ENCODE results near the gene TAF5.
"Not testable (repeated sequence)": the region's sequence is repeated elsewhere in the genome, so short reads cannot be mapped to it uniquely, and the experiment has no call there.

TAF5 gene

DNA sequence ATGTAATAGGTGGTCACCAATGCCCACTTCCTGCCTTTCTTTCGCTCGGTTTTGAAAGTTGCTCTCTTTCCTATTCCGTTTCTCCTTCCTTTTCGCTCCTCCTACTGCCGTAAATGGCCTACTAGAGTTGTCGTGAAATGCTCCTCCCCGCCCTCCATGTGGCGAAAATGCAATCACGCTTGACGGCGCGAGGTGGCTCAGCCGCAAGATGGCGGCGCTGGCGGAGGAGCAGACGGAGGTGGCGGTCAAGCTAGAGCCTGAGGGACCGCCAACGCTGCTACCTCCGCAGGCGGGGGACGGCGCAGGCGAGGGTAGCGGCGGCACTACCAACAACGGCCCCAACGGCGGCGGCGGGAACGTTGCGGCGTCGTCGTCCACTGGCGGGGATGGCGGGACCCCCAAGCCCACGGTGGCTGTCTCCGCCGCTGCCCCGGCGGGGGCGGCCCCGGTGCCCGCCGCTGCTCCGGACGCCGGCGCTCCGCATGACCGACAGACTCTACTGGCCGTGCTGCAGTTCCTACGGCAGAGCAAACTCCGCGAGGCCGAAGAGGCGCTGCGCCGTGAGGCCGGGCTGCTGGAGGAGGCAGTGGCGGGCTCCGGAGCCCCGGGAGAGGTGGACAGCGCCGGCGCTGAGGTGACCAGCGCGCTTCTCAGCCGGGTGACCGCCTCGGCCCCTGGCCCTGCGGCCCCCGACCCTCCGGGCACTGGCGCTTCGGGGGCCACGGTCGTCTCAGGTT is at the start of gene TAF5:
TAF5 (plus strand) TSS at position 195 of the 737 bp plus-strand sequence; CDS start at position 209, 14 bp downstream.
- peak; percentile 76 to 77 for DNase-seq (ENCODE audit: low read depth in 2 of 2)

DNA sequence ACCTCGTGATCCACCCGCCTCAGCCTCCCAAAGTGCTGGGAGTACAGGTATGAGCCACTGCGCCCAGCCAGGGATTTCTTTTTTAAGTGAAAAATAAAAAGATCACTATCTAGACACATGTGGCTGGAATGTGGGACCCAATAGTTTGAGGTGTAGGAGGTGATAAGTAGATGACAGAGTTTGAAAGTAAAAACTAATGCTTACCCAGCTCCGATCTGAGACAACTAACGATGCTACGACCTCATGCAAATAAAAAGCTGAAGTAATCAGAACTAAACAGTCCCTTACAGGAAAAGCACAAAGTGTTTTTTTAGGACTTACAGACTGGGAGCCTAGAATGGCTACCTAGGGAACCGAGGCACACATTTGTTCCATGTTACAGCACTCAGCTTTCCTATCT is 39.9 kb upstream of the TAF5 start:
- no peak for DNase-seq (ENCODE audit: low read depth in 2 of 2)

- DNase-seq (ENCODE audit: low read depth in 2 of 2), result no peak
Observed at GRCh38 chr10:103333934-103334520, 33.7 kb upstream of the TAF5 start.

DNA sequence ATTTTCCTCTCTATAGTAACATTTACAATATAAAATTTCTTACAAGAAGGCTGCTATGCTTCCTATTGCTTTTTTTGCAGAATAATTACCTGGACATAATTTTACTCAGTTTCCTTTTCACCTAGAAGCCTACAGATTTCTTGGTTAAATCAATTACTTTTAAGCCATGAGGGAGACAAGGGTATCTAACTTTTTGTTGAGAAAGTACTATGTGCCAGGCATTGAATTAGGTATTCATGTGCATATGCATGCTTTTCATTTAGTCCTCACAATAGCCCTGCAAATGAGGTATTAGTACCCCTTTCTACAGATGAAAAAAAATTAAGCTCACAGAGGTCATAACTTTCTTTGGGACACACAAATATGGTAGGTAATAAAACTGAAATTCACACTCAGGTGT is 33.2 kb upstream of the TAF5 start:
- no peak for DNase-seq (ENCODE audit: low read depth in 2 of 2)

DNA sequence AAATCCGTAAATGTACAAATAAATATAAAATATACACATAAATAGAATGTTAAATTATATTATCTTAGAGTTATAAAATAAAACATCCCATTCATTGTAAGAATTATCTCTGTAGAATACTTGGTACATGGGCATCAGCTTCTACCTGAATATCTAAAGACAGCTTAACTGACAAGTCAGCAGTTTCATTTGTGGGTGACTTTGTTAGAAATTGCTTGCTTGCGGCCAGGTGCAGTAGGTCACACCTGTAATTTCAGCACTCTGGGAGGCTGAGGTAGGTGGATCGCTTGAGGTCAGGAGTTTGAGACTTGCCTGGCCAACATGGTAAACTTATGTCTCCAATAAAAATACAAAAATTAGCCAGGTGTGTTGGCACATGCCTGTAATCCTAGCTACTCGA is 31.4 kb upstream of the TAF5 start:
- DNase-seq (ENCODE audit: low read depth in 2 of 2), result no peak

GRCh38 chr10:103350175-103350516 is 17.6 kb upstream of the TAF5 start:
- no peak for DNase-seq (ENCODE audit: low read depth in 2 of 2)

GRCh38 chr10:103350517-103351260 is 17.1 kb upstream of the TAF5 start, which contains the start of gene PCGF6:
Gene PCGF6 (minus strand): TSS chr10:103351140. CDS start chr10:103351066, 74 bp downstream.
- peak; percentile 45 to 68 for DNase-seq (ENCODE audit: low read depth in 2 of 2)

DNA sequence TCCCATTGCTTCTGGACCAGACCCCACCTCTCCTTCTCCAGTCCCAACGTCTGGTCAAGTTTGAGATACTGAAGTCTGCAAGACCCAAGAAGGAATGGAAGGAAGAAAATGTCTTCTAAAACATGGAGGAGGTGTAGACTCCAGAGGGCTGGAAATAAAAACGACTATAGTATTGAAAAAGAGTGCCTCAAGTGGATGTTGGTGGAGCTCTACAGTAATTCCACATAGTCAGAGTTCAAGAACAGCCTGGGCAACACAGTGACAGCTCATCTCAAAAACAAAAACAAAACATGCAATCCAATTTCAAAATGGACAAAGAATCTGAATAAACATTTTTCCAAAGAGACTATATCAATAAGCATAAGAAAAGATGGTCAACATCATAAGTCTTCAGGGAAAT is 14.5 kb upstream of the TAF5 start:
- no peak for DNase-seq (ENCODE audit: low read depth in 2 of 2)

DNA sequence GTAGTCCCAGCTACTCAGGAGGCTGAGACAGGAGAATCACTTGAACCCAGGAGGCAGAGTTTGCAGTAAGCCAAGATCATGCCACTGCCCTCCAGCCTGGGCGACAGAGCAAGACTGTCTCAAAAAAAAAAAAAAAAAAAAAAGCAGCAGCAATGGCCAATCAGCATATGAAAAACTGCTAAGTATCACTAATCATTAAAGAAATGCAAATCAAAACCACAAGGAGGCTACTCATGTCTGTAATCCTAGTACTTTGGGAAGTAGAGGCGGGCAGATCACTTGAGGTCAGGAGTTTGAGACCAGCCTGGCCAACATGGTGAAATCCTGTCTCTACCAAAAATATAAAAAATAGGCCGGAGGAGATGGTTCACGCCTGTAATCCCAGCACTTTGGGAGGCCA is 13.2 kb upstream of the TAF5 start:
- DNase-seq (ENCODE audit: low read depth in 2 of 2), result not testable (repeated sequence)

DNA sequence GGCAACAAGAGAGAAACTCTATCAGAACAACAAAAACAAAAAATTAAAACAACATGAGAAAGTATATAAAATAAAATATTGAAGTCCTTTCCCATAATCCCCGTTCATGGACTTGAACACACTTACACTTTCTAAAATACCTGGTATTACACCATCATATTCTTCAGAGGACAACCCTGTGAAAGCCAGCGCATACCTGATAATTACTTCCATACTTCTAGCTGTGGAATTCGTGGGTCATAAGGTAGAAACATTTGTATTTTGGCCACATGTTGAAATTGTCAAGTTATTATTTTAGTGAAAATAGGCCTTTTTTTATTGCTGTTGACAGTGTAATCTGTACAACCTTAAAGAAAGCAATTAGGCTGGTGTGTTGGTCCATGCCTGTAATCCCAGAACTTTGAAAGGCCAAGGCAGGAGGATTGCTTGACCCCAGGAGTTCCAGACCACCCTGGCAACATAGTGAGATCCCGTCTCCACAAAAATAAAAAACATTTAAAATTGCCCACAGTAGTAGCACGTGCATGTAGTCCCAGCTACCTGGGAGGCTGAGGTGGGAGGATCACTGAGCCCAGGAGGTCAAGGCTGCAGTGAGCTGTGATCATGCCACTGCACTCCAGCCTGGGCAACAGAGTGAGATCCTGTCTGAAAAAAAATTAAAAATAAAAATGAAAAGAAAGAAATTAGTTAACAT is 11.7 kb upstream of the TAF5 start:
- DNase-seq (ENCODE audit: low read depth in 2 of 2), result no peak

GRCh38 chr10:103359493-103359892 is 8.3 kb upstream of the TAF5 start:
- DNase-seq (ENCODE audit: low read depth in 2 of 2), result not testable (repeated sequence)

DNA sequence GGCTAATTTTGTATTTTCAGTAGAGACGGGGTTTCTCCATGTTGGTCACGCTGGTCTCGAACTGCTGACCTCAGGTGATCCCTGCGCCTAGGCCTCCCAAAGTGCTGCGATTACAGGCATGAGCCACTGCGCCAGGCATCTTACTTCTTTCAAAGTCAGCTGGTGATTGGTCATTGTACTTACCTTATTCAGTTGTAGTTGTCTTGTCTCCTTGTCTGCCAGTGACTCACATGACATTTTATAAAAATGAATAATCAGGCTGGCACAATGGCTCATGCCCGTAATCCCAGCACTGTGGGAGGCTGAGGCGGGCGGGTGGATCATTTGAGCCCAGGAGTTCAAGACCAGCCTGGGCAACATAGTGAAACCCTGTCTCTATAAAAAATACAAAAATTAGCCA is 7.0 kb upstream of the TAF5 start:
- not testable (repeated sequence) for DNase-seq (ENCODE audit: low read depth in 2 of 2)

GRCh38 chr10:103367379-103367781 is 396 bp upstream of the TAF5 start:
- no peak for DNase-seq (ENCODE audit: low read depth in 2 of 2)

DNA sequence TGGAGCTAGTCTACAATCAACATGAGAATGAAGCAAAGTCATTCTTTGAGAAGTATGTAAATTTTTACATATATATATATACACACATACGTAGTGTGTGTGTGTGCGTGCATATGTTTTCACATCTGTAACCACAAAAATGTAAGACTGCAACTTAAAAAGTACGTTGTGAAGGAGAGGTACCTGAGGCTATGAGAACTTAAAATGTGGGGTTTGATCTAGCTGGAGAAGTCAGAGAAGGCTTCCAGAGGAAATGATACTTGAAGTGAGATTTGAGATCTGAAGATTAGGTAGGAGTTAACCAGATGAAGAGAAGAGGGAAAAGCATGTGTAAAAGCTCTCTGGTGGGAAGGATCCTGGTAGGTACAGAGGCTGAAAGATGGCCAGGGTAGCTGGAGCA is 5.8 kb downstream of the TAF5 start:
- no peak for DNase-seq (ENCODE audit: low read depth in 2 of 2)

DNA sequence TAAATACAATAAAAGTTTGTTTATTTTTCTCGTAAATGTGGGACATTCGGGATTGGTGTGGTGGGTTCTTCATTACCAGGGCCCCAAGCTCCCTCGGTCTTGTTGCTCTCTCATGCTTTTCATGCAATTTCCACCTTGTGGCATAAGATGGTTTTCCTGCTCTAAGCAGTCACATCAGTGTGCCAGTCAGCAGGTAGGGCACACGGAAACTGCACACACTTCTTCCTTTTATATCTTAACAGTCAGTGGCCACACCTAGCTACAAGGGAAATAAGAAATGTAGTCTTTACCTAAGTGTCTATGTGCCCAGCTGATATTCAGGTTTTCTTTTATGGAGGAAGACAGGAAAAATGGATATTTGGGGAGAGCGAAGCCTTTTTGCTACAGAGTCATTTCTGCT is 6.5 kb downstream of the TAF5 start:
- DNase-seq (ENCODE audit: low read depth in 2 of 2), result no peak

DNA sequence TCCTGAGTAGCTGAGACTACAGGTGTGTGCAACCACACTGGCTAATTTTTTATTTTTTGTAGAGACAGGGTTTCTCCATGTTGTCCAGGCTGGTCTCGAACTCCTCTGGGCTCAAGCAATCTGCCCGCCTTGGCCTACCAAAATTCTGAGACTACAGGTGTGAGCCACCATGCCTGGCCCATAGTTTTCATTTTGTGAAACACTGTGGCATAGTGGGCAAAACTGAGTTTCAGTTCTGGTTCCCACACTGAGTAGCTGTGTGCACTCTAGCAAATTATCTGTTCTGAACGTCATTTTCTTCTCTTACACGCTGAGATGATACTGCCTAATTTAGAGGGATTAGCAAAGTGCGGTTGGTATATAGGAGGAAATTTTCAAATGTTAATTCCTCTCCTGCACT is 15.0 kb downstream of the TAF5 start:
- DNase-seq (ENCODE audit: low read depth in 2 of 2), result no peak

- DNase-seq (ENCODE audit: low read depth in 2 of 2), result no peak
Observed at GRCh38 chr10:103394180-103394579, 26.4 kb downstream of the TAF5 start.

DNA sequence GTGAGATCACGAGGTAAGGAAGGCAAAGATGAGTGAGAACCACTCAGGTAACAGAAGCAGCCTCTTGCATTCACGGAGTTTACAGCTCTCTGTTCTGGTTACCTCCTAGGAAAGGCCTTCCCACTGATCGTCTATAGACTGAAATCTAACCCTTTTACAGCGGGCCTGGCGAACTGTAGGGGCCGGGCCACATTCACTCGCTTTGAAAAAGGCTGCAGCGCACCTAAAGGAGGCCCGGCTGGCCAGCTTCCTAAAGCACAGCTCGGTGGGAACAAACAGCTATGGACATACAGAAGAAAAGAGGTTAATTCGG is 27.9 kb downstream of the TAF5 start:
- DNase-seq (ENCODE audit: low read depth in 2 of 2), result no peak

- DNase-seq (ENCODE audit: low read depth in 2 of 2), result peak; percentile 89
Observed at GRCh38 chr10:103396067-103396788, 28.5 kb downstream of the TAF5 start, which contains the start of the genes ATP5MK and PDCD11. Gene ATP5MK (minus strand): TSS chr10:103396475. CDS start chr10:103392457, 4,018 bp downstream. Gene PDCD11 (plus strand): TSS chr10:103396626. CDS start chr10:103398427, 1,801 bp downstream.

GRCh38 chr10:103396789-103397087 is 29.0 kb downstream of the TAF5 start:
- DNase-seq (ENCODE audit: low read depth in 2 of 2), result no peak

DNA sequence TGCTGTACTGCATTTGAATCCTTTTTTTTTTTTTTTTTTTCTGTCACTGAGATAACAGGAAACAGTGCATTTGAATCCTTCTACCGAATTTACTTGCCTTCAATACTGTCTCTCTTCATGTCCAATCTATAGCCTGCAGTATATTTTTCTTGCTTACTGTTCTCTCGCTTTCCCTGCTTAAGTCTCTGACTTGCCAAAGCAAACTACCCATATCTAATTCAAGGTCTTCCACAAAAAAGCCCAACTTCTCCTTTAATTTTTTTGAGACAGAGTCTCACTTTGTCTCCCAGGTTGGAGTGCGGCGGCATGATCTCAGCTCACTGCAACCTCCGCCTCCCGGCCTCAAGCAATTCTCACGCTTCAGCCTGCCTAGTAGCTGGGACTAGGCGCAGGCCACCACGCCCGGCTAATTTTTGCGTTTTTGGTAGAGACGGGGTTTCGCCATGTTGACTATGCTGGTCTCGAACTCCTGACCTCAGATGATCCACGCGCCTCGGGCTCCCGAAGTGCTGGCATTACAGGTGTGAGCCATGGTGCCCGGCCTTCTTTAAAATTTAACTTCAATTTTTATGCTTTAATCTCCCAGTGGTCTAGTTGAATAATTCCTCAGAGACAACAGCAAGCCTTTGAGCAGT is 29.5 kb downstream of the TAF5 start:
- no peak for DNase-seq (ENCODE audit: low read depth in 2 of 2)

All from stimulated activated CD4-positive, alpha-beta T cell treated with anti-CD3 and anti-CD28 coated beads, Interleukin-1b, Interleukin-23, amount 100 ng/mL, for 4 hours (primary cell).